Tibial nerve (tissue), 4 donors: ENCODE data around the gene HTR2C.

ENCODE experiments used
- EP300 ChIP-seq, 2 donors: sonication (generic); formaldehyde crosslinking; IDR thresholded peaks; one replicate each; pipeline ENCODE4 v1.6.1; 2017; ENCODE audit warnings: antibody characterized with exemption in 2 of 2, mild to moderate bottlenecking in 1 of 2
- POLR2A ChIP-seq, 2 donors: fragments of 450-650 bp; IDR thresholded peaks; one replicate each; pipeline ENCODE4 v1.6.1; 2017; ENCODE audit warnings: antibody characterized with exemption in 2 of 2, mild to moderate bottlenecking in 2 of 2, moderate library complexity in 2 of 2
- TF ChIP-seq, protein P1 (sequence below), 5 experiments: fragments of 200-600 bp in 3 of 5; fragments of 450-650 bp in 2 of 5; sonication (generic) in 3 of 5; IDR thresholded peaks; one replicate each; pipeline ENCODE4 v1.5.1; 2016 to 2019; ENCODE audit warnings: antibody characterized with exemption in 5 of 5, mild to moderate bottlenecking in 3 of 5, moderate library complexity in 2 of 5

GRCh38 chrX:114766541-114766940, 182.7 kb downstream of the HTR2C start:
- TF ChIP-seq, protein P1, sequence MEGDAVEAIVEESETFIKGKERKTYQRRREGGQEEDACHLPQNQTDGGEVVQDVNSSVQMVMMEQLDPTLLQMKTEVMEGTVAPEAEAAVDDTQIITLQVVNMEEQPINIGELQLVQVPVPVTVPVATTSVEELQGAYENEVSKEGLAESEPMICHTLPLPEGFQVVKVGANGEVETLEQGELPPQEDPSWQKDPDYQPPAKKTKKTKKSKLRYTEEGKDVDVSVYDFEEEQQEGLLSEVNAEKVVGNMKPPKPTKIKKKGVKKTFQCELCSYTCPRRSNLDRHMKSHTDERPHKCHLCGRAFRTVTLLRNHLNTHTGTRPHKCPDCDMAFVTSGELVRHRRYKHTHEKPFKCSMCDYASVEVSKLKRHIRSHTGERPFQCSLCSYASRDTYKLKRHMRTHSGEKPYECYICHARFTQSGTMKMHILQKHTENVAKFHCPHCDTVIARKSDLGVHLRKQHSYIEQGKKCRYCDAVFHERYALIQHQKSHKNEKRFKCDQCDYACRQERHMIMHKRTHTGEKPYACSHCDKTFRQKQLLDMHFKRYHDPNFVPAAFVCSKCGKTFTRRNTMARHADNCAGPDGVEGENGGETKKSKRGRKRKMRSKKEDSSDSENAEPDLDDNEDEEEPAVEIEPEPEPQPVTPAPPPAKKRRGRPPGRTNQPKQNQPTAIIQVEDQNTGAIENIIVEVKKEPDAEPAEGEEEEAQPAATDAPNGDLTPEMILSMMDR (IDR thresholded peaks at IDR 0.05): no peak
- TF ChIP-seq POLR2A (IDR thresholded peaks at IDR 0.05): no peak
- TF ChIP-seq EP300 (IDR thresholded peaks at IDR 0.05): no peak
